HEK293 (cell line): Measurements from ENCODE around the gene KY.

Experiments used
- CTCF ChIA-PET: fragments of 350-600 bp; formaldehyde crosslinking; extraction: SDS; loops from one replicate; lab custom pipeline; 2021; ENCODE audit warnings: antibody characterized with exemption; lab: Yijun Ruan, JAX
- POLR2A ChIA-PET: fragments of 300-600 bp; formaldehyde crosslinking; extraction: SDS; loops from one replicate; lab custom pipeline; 2020; ENCODE audit warnings: antibody characterized with exemption, inconsistent platforms; lab: Yijun Ruan, JAX
- H3K27ac ChIP-seq: fragments of 200-500 bp; sonication (Bioruptor generic); 2 replicates; pipeline ENCODE4 v1.5.1; 2014; ENCODE audit warnings: low read depth, low read length, control low read depth, inconsistent platforms; ENCODE audit errors: extremely low read depth
- H3K36me3 ChIP-seq, 2 experiments: fragments of 200-500 bp in 1 of 2; sonication (Bioruptor generic) in 1 of 2; 1 replicate in 1 of 2; 2 replicates in 1 of 2; pipeline ENCODE4 v1.5.1; 2014 to 2017; ENCODE audit warnings: inconsistent platforms in 2 of 2, low read length in 2 of 2; ENCODE audit not compliant: control insufficient read depth in 2 of 2, insufficient read depth in 1 of 2
- H3K4me1 ChIP-seq: fragments of 200-500 bp; sonication (Bioruptor generic); 2 replicates; pipeline ENCODE4 v1.5.1; 2014; ENCODE audit warnings: mild to moderate bottlenecking, low read length, inconsistent platforms; ENCODE audit not compliant: control insufficient read depth, insufficient read depth
- H3K4me3 ChIP-seq: 2 replicates; pipeline ENCODE4 v1.5.1; 2011; ENCODE audit warnings: low read depth, mild to moderate bottlenecking, control low read depth, low read length, moderate library complexity
- H3K9me3 ChIP-seq: fragments of 200-500 bp; sonication (Bioruptor generic); 2 replicates; pipeline ENCODE4 v1.5.1; 2014; ENCODE audit warnings: low read depth, low read length, inconsistent platforms; ENCODE audit not compliant: control insufficient read depth, insufficient read depth
- FEZF1 ChIP-seq: fragments of 450-650 bp; formaldehyde crosslinking; IDR thresholded peaks from 2 replicates; pipeline ENCODE4 v1.5.1; 2016; ENCODE audit warnings: missing biosample characterization, missing genetic modification characterization
- GLI2 ChIP-seq: fragments of 450-650 bp; formaldehyde crosslinking; IDR thresholded peaks from 2 replicates; pipeline ENCODE4; 2017; ENCODE audit warnings: missing biosample characterization, missing genetic modification characterization, low read depth, borderline replicate concordance
- GLIS2 ChIP-seq: fragments of 450-650 bp; formaldehyde crosslinking; IDR thresholded peaks from 2 replicates; pipeline ENCODE4 v1.5.1; 2016; ENCODE audit warnings: missing biosample characterization, missing genetic modification characterization
- KLF1 ChIP-seq: fragments of 450-650 bp; formaldehyde crosslinking; IDR thresholded peaks from 2 replicates; pipeline ENCODE4 v1.5.1; 2016; ENCODE audit warnings: missing biosample characterization, missing genetic modification characterization
- ZFP3 ChIP-seq: fragments of 450-650 bp; formaldehyde crosslinking; IDR thresholded peaks from 2 replicates; pipeline ENCODE4 v1.5.1; 2016; ENCODE audit warnings: low read depth, missing biosample characterization, missing genetic modification characterization
- ZNF16 ChIP-seq: fragments of 450-650 bp; formaldehyde crosslinking; IDR thresholded peaks from 2 replicates; pipeline ENCODE4 v1.5.1; 2016; ENCODE audit warnings: low read depth, missing biosample characterization, missing genetic modification characterization
- ZNF24 ChIP-seq: fragments of 450-650 bp; formaldehyde crosslinking; IDR thresholded peaks from 2 replicates; pipeline ENCODE4 v1.5.1; 2016; ENCODE audit warnings: missing biosample characterization, missing genetic modification characterization
- ZNF514 ChIP-seq: fragments of 450-650 bp; formaldehyde crosslinking; IDR thresholded peaks from 2 replicates; pipeline ENCODE4 v1.5.1; 2016; ENCODE audit warnings: missing biosample characterization, missing genetic modification characterization
- ZNF530 ChIP-seq: fragments of 450-650 bp; formaldehyde crosslinking; IDR thresholded peaks from 2 replicates; pipeline ENCODE4 v1.5.1; 2016; ENCODE audit warnings: low read depth, missing biosample characterization, missing genetic modification characterization
- ZNF830 ChIP-seq: fragments of 450-650 bp; IDR thresholded peaks from 2 replicates; pipeline ENCODE4 v1.5.0; 2018; ENCODE audit warnings: missing biosample characterization, missing genetic modification characterization, low read depth, mild to moderate bottlenecking, moderate library complexity
- ZNF843 ChIP-seq: fragments of 450-650 bp; formaldehyde crosslinking; IDR thresholded peaks from 2 replicates; pipeline ENCODE4 v1.5.1; 2016; ENCODE audit warnings: missing biosample characterization, missing genetic modification characterization
- TF ChIP-seq, protein P1 (sequence below): fragments of 450-650 bp; formaldehyde crosslinking; IDR thresholded peaks from 2 replicates; pipeline ENCODE4 v1.5.1; 2016; ENCODE audit warnings: missing biosample characterization, missing genetic modification characterization
- TF ChIP-seq, protein P2 (sequence below): fragments of 450-650 bp; formaldehyde crosslinking; IDR thresholded peaks from 2 replicates; pipeline ENCODE4 v1.5.1; 2016; ENCODE audit warnings: missing biosample characterization, missing genetic modification characterization
- TF ChIP-seq, protein P3 (sequence below): fragments of 450-650 bp; formaldehyde crosslinking; IDR thresholded peaks from 2 replicates; pipeline ENCODE4 v1.5.1; 2016; ENCODE audit warnings: missing biosample characterization, missing genetic modification characterization, borderline replicate concordance
- TF ChIP-seq, protein P4 (sequence below): fragments of 450-650 bp; formaldehyde crosslinking; IDR thresholded peaks from 2 replicates; pipeline ENCODE4 v1.5.1; 2016; ENCODE audit warnings: missing biosample characterization, missing genetic modification characterization
- TF ChIP-seq, protein P5 (sequence below): fragments of 450-650 bp; IDR thresholded peaks from 2 replicates; pipeline ENCODE4 v1.5.1; 2018; ENCODE audit warnings: missing biosample characterization, mild to moderate bottlenecking, missing genetic modification characterization
- TF ChIP-seq, protein P6 (sequence below): fragments of 450-650 bp; formaldehyde crosslinking; IDR thresholded peaks from 2 replicates; pipeline ENCODE4 v1.5.1; 2017; ENCODE audit warnings: missing biosample characterization, missing genetic modification characterization

Gene KY

DNA sequence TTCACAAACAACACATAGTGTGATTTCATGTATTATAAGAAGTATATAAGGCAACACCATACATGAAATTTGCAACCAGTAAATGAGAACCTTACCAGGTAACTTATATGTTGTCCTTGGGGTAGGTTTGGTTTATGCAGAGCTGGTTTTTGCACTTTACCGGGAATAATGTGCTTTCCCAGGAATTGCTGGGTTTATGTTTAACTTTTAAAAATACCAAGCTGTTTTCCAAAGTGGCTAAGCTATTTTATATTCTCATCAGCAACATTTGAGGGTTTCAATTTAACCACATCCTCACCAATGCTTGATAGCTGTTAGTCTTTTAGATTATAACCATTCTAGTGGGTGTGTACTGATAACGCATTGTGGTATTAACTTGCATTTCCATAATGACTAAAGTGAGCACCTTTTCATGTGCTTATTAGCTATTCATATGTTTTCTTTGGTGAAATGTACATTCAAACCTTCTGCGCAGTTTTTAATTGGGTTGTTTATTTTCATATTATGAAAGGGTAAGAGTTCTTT, 71.6 kb downstream of the KY start:
- Histone ChIP-seq H3K4me3 (no peak overlapping the region), H3K27ac (no peak overlapping the region), H3K4me1 (no peaks in the 10 kb centered on the region)
- CTCF ChIA-PET, result no interaction called here
- TF ChIP-seq ZNF530 (tag by site-specific recombination) (no peak), ZNF514 (no peak), KLF1 (tag by site-specific recombination) (no peak)
- TF ChIP-seq, protein P1, sequence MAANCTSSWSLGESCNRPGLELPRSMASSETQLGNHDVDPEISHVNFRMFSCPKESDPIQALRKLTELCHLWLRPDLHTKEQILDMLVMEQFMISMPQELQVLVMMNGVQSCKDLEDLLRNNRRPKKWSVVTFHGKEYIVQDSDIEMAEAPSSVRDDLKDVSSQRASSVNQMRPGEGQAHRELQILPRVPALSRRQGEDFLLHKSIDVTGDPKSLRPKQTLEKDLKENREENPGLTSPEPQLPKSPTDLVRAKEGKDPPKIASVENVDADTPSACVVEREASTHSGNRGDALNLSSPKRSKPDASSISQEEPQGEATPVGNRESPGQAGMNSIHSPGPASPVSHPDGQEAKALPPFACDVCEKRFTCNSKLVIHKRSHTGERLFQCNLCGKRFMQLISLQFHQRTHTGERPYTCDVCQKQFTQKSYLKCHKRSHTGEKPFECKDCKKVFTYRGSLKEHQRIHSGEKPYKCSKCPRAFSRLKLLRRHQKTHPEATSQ (tag by site-specific recombination), result no peak
- TF ChIP-seq, all 188 proteins: peak for 0
- Histone ChIP-seq H3K9me3 (no peaks in the 10 kb centered on the region), H3K36me3 (no peaks in the 10 kb centered on the region)
- POLR2A ChIA-PET, result no interaction called here

DNA sequence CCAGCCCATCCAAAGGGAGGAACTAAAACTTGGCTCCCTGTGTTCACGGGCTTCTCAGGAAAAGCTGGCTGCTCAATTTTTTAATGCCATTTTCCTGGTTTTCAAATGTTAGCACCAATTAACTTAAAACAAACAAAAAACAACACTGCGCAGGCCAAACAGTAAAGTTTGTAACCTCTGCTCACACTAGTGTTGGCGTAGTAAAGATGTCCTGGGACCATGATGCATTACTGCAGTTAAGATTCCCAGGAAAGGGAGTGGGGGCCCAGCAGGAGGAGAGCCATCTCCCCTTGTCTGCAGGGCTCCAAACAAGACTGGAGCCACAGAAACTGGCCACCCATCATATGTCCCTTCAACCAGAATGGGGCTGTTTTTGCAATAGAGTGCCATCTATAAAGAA, 74.0 kb downstream of the KY start:
- Histone ChIP-seq H3K4me1 (no peaks in the 10 kb centered on the region), H3K4me3 (no peak overlapping the region), H3K9me3 (no peaks in the 10 kb centered on the region), H3K27ac (no peak overlapping the region), H3K36me3 (no peaks in the 10 kb centered on the region)
- POLR2A ChIA-PET, result no interaction called here
- TF ChIP-seq, protein P2, sequence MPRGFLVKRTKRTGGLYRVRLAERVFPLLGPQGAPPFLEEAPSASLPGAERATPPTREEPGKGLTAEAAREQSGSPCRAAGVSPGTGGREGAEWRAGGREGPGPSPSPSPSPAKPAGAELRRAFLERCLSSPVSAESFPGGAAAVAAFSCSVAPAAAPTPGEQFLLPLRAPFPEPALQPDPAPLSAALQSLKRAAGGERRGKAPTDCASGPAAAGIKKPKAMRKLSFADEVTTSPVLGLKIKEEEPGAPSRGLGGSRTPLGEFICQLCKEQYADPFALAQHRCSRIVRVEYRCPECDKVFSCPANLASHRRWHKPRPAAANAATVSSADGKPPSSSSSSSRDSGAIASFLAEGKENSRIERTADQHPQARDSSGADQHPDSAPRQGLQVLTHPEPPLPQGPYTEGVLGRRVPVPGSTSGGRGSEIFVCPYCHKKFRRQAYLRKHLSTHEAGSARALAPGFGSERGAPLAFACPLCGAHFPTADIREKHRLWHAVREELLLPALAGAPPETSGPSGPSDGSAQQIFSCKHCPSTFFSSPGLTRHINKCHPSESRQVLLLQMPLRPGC (tag by site-specific recombination), result no peak
- TF ChIP-seq, protein P3, sequence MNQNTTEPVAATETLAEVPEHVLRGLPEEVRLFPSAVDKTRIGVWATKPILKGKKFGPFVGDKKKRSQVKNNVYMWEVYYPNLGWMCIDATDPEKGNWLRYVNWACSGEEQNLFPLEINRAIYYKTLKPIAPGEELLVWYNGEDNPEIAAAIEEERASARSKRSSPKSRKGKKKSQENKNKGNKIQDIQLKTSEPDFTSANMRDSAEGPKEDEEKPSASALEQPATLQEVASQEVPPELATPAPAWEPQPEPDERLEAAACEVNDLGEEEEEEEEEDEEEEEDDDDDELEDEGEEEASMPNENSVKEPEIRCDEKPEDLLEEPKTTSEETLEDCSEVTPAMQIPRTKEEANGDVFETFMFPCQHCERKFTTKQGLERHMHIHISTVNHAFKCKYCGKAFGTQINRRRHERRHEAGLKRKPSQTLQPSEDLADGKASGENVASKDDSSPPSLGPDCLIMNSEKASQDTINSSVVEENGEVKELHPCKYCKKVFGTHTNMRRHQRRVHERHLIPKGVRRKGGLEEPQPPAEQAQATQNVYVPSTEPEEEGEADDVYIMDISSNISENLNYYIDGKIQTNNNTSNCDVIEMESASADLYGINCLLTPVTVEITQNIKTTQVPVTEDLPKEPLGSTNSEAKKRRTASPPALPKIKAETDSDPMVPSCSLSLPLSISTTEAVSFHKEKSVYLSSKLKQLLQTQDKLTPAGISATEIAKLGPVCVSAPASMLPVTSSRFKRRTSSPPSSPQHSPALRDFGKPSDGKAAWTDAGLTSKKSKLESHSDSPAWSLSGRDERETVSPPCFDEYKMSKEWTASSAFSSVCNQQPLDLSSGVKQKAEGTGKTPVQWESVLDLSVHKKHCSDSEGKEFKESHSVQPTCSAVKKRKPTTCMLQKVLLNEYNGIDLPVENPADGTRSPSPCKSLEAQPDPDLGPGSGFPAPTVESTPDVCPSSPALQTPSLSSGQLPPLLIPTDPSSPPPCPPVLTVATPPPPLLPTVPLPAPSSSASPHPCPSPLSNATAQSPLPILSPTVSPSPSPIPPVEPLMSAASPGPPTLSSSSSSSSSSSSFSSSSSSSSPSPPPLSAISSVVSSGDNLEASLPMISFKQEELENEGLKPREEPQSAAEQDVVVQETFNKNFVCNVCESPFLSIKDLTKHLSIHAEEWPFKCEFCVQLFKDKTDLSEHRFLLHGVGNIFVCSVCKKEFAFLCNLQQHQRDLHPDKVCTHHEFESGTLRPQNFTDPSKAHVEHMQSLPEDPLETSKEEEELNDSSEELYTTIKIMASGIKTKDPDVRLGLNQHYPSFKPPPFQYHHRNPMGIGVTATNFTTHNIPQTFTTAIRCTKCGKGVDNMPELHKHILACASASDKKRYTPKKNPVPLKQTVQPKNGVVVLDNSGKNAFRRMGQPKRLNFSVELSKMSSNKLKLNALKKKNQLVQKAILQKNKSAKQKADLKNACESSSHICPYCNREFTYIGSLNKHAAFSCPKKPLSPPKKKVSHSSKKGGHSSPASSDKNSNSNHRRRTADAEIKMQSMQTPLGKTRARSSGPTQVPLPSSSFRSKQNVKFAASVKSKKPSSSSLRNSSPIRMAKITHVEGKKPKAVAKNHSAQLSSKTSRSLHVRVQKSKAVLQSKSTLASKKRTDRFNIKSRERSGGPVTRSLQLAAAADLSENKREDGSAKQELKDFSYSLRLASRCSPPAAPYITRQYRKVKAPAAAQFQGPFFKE (tag by site-specific recombination), result no peak
- TF ChIP-seq, protein P4, sequence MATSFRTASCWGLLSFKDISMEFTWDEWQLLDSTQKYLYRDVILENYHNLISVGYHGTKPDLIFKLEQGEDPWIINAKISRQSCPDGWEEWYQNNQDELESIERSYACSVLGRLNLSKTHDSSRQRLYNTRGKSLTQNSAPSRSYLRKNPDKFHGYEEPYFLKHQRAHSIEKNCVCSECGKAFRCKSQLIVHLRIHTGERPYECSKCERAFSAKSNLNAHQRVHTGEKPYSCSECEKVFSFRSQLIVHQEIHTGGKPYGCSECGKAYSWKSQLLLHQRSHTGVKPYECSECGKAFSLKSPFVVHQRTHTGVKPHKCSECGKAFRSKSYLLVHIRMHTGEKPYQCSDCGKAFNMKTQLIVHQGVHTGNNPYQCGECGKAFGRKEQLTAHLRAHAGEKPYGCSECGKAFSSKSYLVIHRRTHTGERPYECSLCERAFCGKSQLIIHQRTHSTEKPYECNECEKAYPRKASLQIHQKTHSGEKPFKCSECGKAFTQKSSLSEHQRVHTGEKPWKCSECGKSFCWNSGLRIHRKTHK (tag by site-specific recombination), result no peak
- TF ChIP-seq ZNF24 (tag by site-specific recombination), result no peak
- TF ChIP-seq GLI2 (tag by site-specific recombination), result no peak
- no peak for TF ChIP-seq GLIS2 (tag by site-specific recombination)
- TF ChIP-seq ZNF514, result no peak
- CTCF ChIA-PET, result no interaction called here

DNA sequence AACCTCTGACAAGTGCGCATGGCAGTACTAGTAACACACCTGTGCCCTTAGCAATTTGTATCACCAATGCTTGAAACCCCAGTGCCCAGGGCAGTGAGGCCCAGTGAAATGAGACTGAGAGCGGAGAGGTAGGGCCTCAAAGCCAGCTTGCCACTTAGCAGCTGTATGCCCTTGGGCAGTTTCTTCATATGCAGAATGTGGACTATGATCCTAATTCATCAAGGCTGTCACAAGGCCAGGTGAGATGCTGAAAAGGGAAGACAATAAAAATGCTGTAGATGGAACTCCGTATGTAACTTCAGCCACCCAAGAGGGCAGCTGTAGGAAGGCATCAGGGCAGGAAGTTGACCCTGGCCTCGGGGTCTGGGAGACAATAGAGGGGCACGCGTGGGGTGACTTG, 74.4 kb downstream of the KY start:
- Histone ChIP-seq H3K27ac (no peak overlapping the region), H3K9me3 (no peaks in the 10 kb centered on the region), H3K36me3 (no peaks in the 10 kb centered on the region), H3K4me3 (no peak overlapping the region), H3K4me1 (no peaks in the 10 kb centered on the region)
- ChIA-PET CTCF (no interaction called here), POLR2A (no interaction called here)
- no peak for TF ChIP-seq ZNF16
- no peak for TF ChIP-seq GLIS2 (tag by site-specific recombination)
- TF ChIP-seq, protein P5, sequence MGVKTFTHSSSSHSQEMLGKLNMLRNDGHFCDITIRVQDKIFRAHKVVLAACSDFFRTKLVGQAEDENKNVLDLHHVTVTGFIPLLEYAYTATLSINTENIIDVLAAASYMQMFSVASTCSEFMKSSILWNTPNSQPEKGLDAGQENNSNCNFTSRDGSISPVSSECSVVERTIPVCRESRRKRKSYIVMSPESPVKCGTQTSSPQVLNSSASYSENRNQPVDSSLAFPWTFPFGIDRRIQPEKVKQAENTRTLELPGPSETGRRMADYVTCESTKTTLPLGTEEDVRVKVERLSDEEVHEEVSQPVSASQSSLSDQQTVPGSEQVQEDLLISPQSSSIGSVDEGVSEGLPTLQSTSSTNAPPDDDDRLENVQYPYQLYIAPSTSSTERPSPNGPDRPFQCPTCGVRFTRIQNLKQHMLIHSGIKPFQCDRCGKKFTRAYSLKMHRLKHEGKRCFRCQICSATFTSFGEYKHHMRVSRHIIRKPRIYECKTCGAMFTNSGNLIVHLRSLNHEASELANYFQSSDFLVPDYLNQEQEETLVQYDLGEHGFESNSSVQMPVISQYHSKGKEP (tag by site-specific recombination), result no peak
- TF ChIP-seq, protein P6, sequence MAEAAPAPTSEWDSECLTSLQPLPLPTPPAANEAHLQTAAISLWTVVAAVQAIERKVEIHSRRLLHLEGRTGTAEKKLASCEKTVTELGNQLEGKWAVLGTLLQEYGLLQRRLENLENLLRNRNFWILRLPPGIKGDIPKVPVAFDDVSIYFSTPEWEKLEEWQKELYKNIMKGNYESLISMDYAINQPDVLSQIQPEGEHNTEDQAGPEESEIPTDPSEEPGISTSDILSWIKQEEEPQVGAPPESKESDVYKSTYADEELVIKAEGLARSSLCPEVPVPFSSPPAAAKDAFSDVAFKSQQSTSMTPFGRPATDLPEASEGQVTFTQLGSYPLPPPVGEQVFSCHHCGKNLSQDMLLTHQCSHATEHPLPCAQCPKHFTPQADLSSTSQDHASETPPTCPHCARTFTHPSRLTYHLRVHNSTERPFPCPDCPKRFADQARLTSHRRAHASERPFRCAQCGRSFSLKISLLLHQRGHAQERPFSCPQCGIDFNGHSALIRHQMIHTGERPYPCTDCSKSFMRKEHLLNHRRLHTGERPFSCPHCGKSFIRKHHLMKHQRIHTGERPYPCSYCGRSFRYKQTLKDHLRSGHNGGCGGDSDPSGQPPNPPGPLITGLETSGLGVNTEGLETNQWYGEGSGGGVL (tag by site-specific recombination), result no peak
- TF ChIP-seq FEZF1 (tag by site-specific recombination), result no peak
- no peak for TF ChIP-seq ZNF843 (tag by site-specific recombination)
- TF ChIP-seq ZNF830 (tag by site-specific recombination), result no peak
- TF ChIP-seq ZFP3 (tag by site-specific recombination), result no peak
